Karpas-422 (cell line): ENCODE measurements around the gene SKAP1. TPM values are rescaled to one million over a fixed set of nuclear protein-coding genes. Genes with fewer than 3 reads are reported as not detected.

Source experiments
- DNase-seq: peaks from one replicate; pipeline ENCODE4 v3.0.0-alpha.2; 2015
- H2AFZ ChIP-seq: fragments of 200-600 bp; sonication (generic); 2 replicates; pipeline ENCODE4 v1.6.1; 2014; ENCODE audit warnings: antibody characterized with exemption, low read length, mixed read lengths
- H3K27ac ChIP-seq: fragments of 200-600 bp; sonication (generic); 2 replicates; pipeline ENCODE4 v1.5.1; 2014; ENCODE audit warnings: mild to moderate bottlenecking, low read length, moderate library complexity
- H3K27me3 ChIP-seq: fragments of 200-600 bp; sonication (generic); 2 replicates; pipeline ENCODE4 v1.6.1; 2014; ENCODE audit warnings: low read length, mixed read lengths
- H3K36me3 ChIP-seq: fragments of 200-600 bp; sonication (generic); 2 replicates; pipeline ENCODE4 v1.6.1; 2014; ENCODE audit warnings: low read length, mixed read lengths; ENCODE audit not compliant: insufficient read depth
- H3K4me1 ChIP-seq: fragments of 200-600 bp; sonication (generic); 2 replicates; pipeline ENCODE4 v1.6.1; 2014; ENCODE audit warnings: mild to moderate bottlenecking, low read length, mixed read lengths
- H3K4me2 ChIP-seq: fragments of 200-600 bp; sonication (generic); 2 replicates; pipeline ENCODE4 v1.6.1; 2014; ENCODE audit warnings: low read length, low read depth, mild to moderate bottlenecking; ENCODE audit not compliant: poor library complexity, severe bottlenecking
- H3K4me3 ChIP-seq: fragments of 200-600 bp; sonication (generic); 2 replicates; pipeline ENCODE4 v1.5.1; 2014; ENCODE audit warnings: mild to moderate bottlenecking, antibody characterized with exemption, low read length, mixed read lengths
- H3K79me2 ChIP-seq: fragments of 200-600 bp; sonication (generic); 2 replicates; pipeline ENCODE4 v1.6.1; 2014; ENCODE audit warnings: mild to moderate bottlenecking, low read length, mixed read lengths
- H3K9ac ChIP-seq: fragments of 200-600 bp; sonication (generic); 2 replicates; pipeline ENCODE4 v1.6.0; 2014; ENCODE audit warnings: low read length
- H3K9me2 ChIP-seq: fragments of 200-600 bp; sonication (generic), shearing (Covaris generic); replicated peaks from 2 replicates; pipeline ENCODE4 v1.6.0; 2014; ENCODE audit warnings: mild to moderate bottlenecking, low read length, moderate library complexity; ENCODE audit not compliant: insufficient read depth
- H3K9me3 ChIP-seq: fragments of 300-700, 200-600 bp; sonication (generic); 2 replicates; pipeline ENCODE4 v1.6.1; 2014; ENCODE audit warnings: low read length, mixed read lengths
- H4K20me1 ChIP-seq: fragments of 200-600 bp; sonication (generic); 2 replicates; pipeline ENCODE4 v1.6.1; 2014; ENCODE audit warnings: mild to moderate bottlenecking, antibody characterized with exemption, low read length, low read depth; ENCODE audit not compliant: insufficient read depth
- total RNA-seq: library from RNA; depleted of rRNA; stranded (reverse); fragments of >200 nt; shearing (Covaris generic); gene quantifications from 2 replicates; pipeline ENCODE4 v1.2.3, GENCODE V29; 2014; ENCODE audit warnings: low replicate concordance

SKAP1 gene
- total RNA-seq, 1 experiment from 2014 or later = 1.2 TPM

GRCh38 chr17:48283907-48284306 is 146.1 kb downstream of the SKAP1 start:
- H3K79me2 ChIP-seq = no peaks in the 10 kb centered on the region
- H3K27me3 ChIP-seq = no peaks in the 10 kb centered on the region
- H3K36me3 ChIP-seq = no peaks in the 10 kb centered on the region
- no peak overlapping the region for H3K27ac ChIP-seq
- no peaks in the 10 kb centered on the region for H4K20me1 ChIP-seq
- no peaks in the 10 kb centered on the region for H3K9me2 ChIP-seq
- no peak overlapping the region for H3K4me2 ChIP-seq
- no peak overlapping the region for H3K9ac ChIP-seq
- no peaks in the 10 kb centered on the region for H3K4me1 ChIP-seq
- no peak for DNase-seq
- H2AFZ ChIP-seq = no peak overlapping the region
- no peak overlapping the region for H3K4me3 ChIP-seq
- no peaks in the 10 kb centered on the region for H3K9me3 ChIP-seq

DNA sequence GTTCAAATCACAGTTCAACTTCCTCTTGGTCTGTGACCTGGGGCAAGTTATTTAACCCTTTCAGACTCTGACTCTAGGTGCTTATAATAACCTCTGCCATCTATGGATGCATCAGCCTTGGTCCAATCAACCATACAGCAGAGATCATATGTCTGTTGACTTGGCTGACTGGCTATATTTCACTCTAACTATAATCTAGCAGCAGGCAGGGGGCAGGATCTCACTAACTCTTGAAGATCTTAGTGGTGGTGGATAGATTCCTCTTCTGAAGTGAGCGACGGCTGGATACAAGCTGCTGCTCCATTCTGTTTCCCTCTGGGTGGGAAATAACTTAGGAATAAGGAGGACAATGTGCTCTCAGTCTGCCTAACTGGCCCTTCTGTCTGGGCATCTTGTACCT is 146.6 kb downstream of the SKAP1 start:
- no peaks in the 10 kb centered on the region for H3K9me3 ChIP-seq
- H3K4me3 ChIP-seq = no peak overlapping the region
- H2AFZ ChIP-seq = no peak overlapping the region
- no peaks in the 10 kb centered on the region for H3K4me1 ChIP-seq
- no peaks in the 10 kb centered on the region for H3K36me3 ChIP-seq
- no peak overlapping the region for H3K9ac ChIP-seq
- no peak overlapping the region for H3K27ac ChIP-seq
- H4K20me1 ChIP-seq = no peaks in the 10 kb centered on the region
- no peaks in the 10 kb centered on the region for H3K27me3 ChIP-seq
- no peaks in the 10 kb centered on the region for H3K9me2 ChIP-seq
- H3K4me2 ChIP-seq = no peak overlapping the region
- DNase-seq = no peak
- H3K79me2 ChIP-seq = no peaks in the 10 kb centered on the region

GRCh38 chr17:48282303-48282702 is 147.7 kb downstream of the SKAP1 start:
- Histone ChIP-seq H3K9me2 (no peaks in the 10 kb centered on the region), H2AFZ (no peak overlapping the region), H3K9me3 (no peaks in the 10 kb centered on the region), H3K4me3 (no peak overlapping the region), H4K20me1 (no peaks in the 10 kb centered on the region), H3K9ac (no peak overlapping the region), H3K27ac (no peak overlapping the region), H3K27me3 (no peaks in the 10 kb centered on the region), H3K4me2 (no peak overlapping the region), H3K36me3 (no peaks in the 10 kb centered on the region), H3K4me1 (no peaks in the 10 kb centered on the region), H3K79me2 (no peaks in the 10 kb centered on the region)
- no peak for DNase-seq

GRCh38 chr17:48278760-48279491 is 151.1 kb downstream of the SKAP1 start:
- Histone ChIP-seq H3K36me3 (no peaks in the 10 kb centered on the region), H2AFZ (no peak overlapping the region), H3K27me3 (no peaks in the 10 kb centered on the region), H3K27ac (no peak overlapping the region), H3K9ac (no peak overlapping the region), H3K9me3 (no peaks in the 10 kb centered on the region), H3K79me2 (no peaks in the 10 kb centered on the region), H3K4me2 (no peak overlapping the region), H3K4me1 (no peaks in the 10 kb centered on the region), H3K4me3 (no peak overlapping the region), H3K9me2 (no peaks in the 10 kb centered on the region), H4K20me1 (no peaks in the 10 kb centered on the region)
- DNase-seq = no peak

- no peaks in the 10 kb centered on the region for H3K4me1 ChIP-seq
- H3K27me3 ChIP-seq = no peaks in the 10 kb centered on the region
- no peak overlapping the region for H2AFZ ChIP-seq
- H3K27ac ChIP-seq = no peak overlapping the region
- no peaks in the 10 kb centered on the region for H4K20me1 ChIP-seq
- no peak for DNase-seq
- H3K9me3 ChIP-seq = no peaks in the 10 kb centered on the region
- H3K4me3 ChIP-seq = no peak overlapping the region
- no peak overlapping the region for H3K4me2 ChIP-seq
- no peak overlapping the region for H3K9ac ChIP-seq
- H3K36me3 ChIP-seq = no peaks in the 10 kb centered on the region
- H3K79me2 ChIP-seq = no peaks in the 10 kb centered on the region
- no peaks in the 10 kb centered on the region for H3K9me2 ChIP-seq
These were observed 153.2 kb downstream of the SKAP1 start for GRCh38 chr17:48276776-48277175.

DNA sequence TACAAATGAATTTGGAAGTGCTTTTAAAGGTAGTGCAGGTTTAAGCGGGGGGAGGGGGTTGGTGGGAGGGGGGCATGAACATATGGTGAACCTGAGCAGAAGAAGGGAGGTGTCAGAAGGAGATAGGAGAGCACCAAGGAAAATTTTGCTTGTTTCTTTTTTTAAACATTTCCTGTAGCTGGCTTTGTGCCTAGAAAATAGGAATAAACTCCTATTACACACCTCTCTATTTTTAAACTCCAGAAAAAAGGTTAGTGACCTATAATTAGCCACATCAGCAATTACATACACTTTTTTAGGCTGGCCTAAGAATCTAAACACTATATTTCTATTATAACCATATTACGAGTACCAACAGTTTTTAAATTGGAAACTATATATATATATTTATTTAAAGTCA is 159.1 kb downstream of the SKAP1 start:
- Histone ChIP-seq H3K4me3 (no peak overlapping the region), H4K20me1 (no peaks in the 10 kb centered on the region), H3K27ac (no peak overlapping the region), H3K9me3 (no peaks in the 10 kb centered on the region), H2AFZ (no peak overlapping the region), H3K79me2 (no peaks in the 10 kb centered on the region), H3K36me3 (no peaks in the 10 kb centered on the region), H3K9ac (no peak overlapping the region), H3K27me3 (no peaks in the 10 kb centered on the region), H3K9me2 (no peaks in the 10 kb centered on the region), H3K4me2 (no peak overlapping the region), H3K4me1 (no peaks in the 10 kb centered on the region)
- DNase-seq = no peak

GRCh38 chr17:48269209-48269608 is 160.8 kb downstream of the SKAP1 start:
- Histone ChIP-seq H4K20me1 (no peaks in the 10 kb centered on the region), H3K27ac (no peak overlapping the region), H2AFZ (no peak overlapping the region), H3K27me3 (no peaks in the 10 kb centered on the region), H3K9ac (no peak overlapping the region), H3K4me1 (no peaks in the 10 kb centered on the region), H3K4me3 (no peak overlapping the region), H3K4me2 (no peak overlapping the region), H3K79me2 (no peaks in the 10 kb centered on the region), H3K9me3 (no peaks in the 10 kb centered on the region), H3K36me3 (no peaks in the 10 kb centered on the region), H3K9me2 (no peaks in the 10 kb centered on the region)
- DNase-seq = no peak

GRCh38 chr17:48263731-48264035 is 166.3 kb downstream of the SKAP1 start:
- Histone ChIP-seq H3K9ac (no peak overlapping the region), H3K9me3 (no peaks in the 10 kb centered on the region), H4K20me1 (no peaks in the 10 kb centered on the region), H2AFZ (no peak overlapping the region), H3K27ac (no peak overlapping the region), H3K79me2 (no peaks in the 10 kb centered on the region), H3K4me2 (no peak overlapping the region), H3K4me3 (no peak overlapping the region), H3K9me2 (no peaks in the 10 kb centered on the region), H3K27me3 (no peaks in the 10 kb centered on the region), H3K36me3 (no peaks in the 10 kb centered on the region), H3K4me1 (no peaks in the 10 kb centered on the region)
- no peak for DNase-seq
